HepG2 (cell line): ENCODE data around the gene TXN2. TPM values are rescaled to one million over a fixed set of nuclear protein-coding genes. Genes with fewer than 3 reads are reported as not detected.
A peak's percentile ranks its signal among the peaks of the same experiment; 100 is the strongest.

Experiments used
- ERF ChIP-seq: IDR thresholded peaks from 2 replicates; pipeline ENCODE4 v1.6.1; 2018; ENCODE audit warnings: missing biosample characterization, missing genetic modification reagents
- FOXO1 ChIP-seq: sonication (generic); formaldehyde crosslinking; IDR thresholded peaks from 2 replicates; pipeline ENCODE4 v1.4.0; 2020; ENCODE audit warnings: missing genetic modification reagents
- GPBP1L1 ChIP-seq: sonication (generic); formaldehyde crosslinking; IDR thresholded peaks from 2 replicates; pipeline ENCODE4 v1.5.0; 2020; ENCODE audit warnings: mild to moderate bottlenecking, missing genetic modification reagents
- GZF1 ChIP-seq: sonication (generic); formaldehyde crosslinking; IDR thresholded peaks from 2 replicates; pipeline ENCODE4 v1.5.1; 2020; ENCODE audit warnings: mild to moderate bottlenecking, missing genetic modification reagents
- KAT7 ChIP-seq: IDR thresholded peaks from 2 replicates; pipeline ENCODE4 v1.6.1; 2018; ENCODE audit warnings: borderline replicate concordance, missing compliant biosample characterization
- MED8 ChIP-seq: sonication (generic); formaldehyde crosslinking; IDR thresholded peaks from 2 replicates; pipeline ENCODE4 v1.8.1; 2023; ENCODE audit warnings: mild to moderate bottlenecking, missing genetic modification reagents; ENCODE audit not compliant: insufficient replicate concordance
- RARG ChIP-seq: sonication (generic); formaldehyde crosslinking; IDR thresholded peaks from 2 replicates; pipeline ENCODE4 v1.4.0; 2020; ENCODE audit warnings: low read depth, mild to moderate bottlenecking, missing genetic modification reagents
- RFXANK ChIP-seq: IDR thresholded peaks from 2 replicates; pipeline ENCODE4 v1.6.1; 2016
- SALL2 ChIP-seq: sonication (generic); formaldehyde crosslinking; IDR thresholded peaks from 2 replicates; pipeline ENCODE4 v1.8.1; 2023; ENCODE audit warnings: mild to moderate bottlenecking, missing genetic modification reagents, inconsistent platforms
- SNRNP70 ChIP-seq: fragments of 200-400 bp; formaldehyde crosslinking; IDR thresholded peaks from 2 replicates; pipeline ENCODE4 v1.6.1; 2017; ENCODE audit warnings: mild to moderate bottlenecking, low read depth, low read length, moderate library complexity
- TFE3 ChIP-seq: IDR thresholded peaks from 2 replicates; pipeline ENCODE4 v1.6.1; 2016
- ZNF232 ChIP-seq: sonication (generic); formaldehyde crosslinking; IDR thresholded peaks from 2 replicates; pipeline ENCODE4 v1.4.0; 2020; ENCODE audit warnings: missing genetic modification reagents, borderline replicate concordance
- ZNF577 ChIP-seq: sonication (generic); formaldehyde crosslinking; IDR thresholded peaks from 2 replicates; pipeline ENCODE4 v1.4.0; 2020; ENCODE audit warnings: mild to moderate bottlenecking, low read depth, missing genetic modification reagents, borderline replicate concordance
- ZNF850 ChIP-seq: sonication (generic); formaldehyde crosslinking; conservative IDR thresholded peaks from 2 replicates; pipeline ENCODE4 v1.9.0; 2021; ENCODE audit warnings: mild to moderate bottlenecking, missing genetic modification reagents
- ZNF879 ChIP-seq: sonication (generic); formaldehyde crosslinking; IDR thresholded peaks from 2 replicates; pipeline ENCODE4 v1.8.1; 2023; ENCODE audit warnings: missing genetic modification reagents
- polyA plus RNA-seq, 8 experiments: library from polyadenylated mRNA; depleted of rRNA in 3 of 8; stranded (reverse) in 7 of 8; unstranded in 1 of 8; fragments of >200 nt; fragmentation: Illumina TruSeq in 4 of 8; extraction: Trizol in 4 of 8; gene quantifications; 2 replicates each; pipeline versions ENCODE4 v1.2.1 to v1.2.3, GENCODE V29; 2011 to 2016; ENCODE audit warnings: low read depth in 4 of 8, missing spikeins in 1 of 8, mixed read lengths in 1 of 8; ENCODE audit not compliant: insufficient read depth in 1 of 8
- total RNA-seq, 5 experiments: library from RNA; depleted of rRNA; stranded (reverse); fragments of >200 nt; fragmentation: Illumina TruSeq; extraction: Trizol; gene quantifications; 2 replicates each; pipeline ENCODE4 v1.2.3, GENCODE V29; 2016; ENCODE audit warnings: low read depth in 1 of 5
- TF ChIP-seq, protein P1 (sequence below): fragments of 450-650 bp; IDR thresholded peaks from 2 replicates; pipeline ENCODE4 v1.6.1; 2017
- TF ChIP-seq, protein P2 (sequence below): IDR thresholded peaks from 2 replicates; pipeline ENCODE4 v1.6.1; 2016
- TF ChIP-seq, protein P3 (sequence below): sonication (generic); formaldehyde crosslinking; IDR thresholded peaks from 2 replicates; pipeline ENCODE4 v1.4.0; 2020; ENCODE audit warnings: missing genetic modification reagents
- TF ChIP-seq, protein P4 (sequence below), 2 experiments: IDR thresholded peaks; 2 replicates each; pipeline ENCODE4 v1.6.1; 2011 to 2012; ENCODE audit warnings: low read length in 2 of 2, borderline replicate concordance in 1 of 2, low read depth in 1 of 2, mild to moderate bottlenecking in 1 of 2, moderate library complexity in 1 of 2

Gene TXN2
- total and polyA plus RNA-seq, 2 of the 13 experiments (the other 11 are each of a cell fraction or from before 2014, with no cell fraction given) = 41.4 to 109 TPM

DNA sequence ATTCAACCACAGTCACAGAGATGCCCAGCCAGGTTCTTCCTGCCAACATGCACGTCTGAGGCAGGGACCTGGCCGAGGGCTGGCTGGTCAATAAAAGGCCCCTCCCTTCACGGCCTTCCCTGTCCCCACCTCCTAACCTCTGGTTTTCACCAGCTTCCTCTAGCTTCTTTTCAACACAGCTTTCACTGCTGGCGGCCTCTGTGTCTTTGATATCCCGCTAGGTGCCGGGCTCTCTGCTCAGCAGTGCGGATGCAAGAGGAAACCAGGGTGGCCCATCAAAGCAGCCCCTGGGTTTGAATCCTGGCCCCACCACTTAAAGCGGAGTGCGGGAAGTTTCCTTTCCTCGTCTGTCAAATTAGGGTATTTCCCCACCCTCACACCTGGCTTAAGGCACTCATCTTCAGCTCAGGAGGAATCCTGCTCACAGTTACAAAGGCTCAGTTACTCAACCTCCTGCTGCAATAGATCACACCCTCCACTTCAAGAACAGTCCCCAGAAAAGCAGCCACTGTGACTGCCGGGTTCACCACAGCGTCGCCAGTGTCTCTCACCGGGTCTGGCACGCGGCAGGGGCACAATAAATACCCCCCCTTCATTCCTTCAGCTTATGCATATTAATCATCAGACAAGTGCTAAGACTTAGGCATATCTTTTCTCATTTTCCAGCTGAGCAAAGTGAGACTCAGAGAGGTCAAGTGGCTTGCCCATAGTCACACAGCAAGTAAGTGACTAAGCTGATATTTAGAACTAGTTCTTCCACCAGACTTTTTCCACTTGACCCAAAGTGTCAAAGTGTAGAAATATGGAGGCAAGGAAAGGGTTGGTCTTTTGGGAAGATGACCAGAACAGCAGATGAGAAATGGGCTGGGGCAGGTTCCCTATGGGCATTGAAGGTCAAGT is 45.7 kb downstream of the TXN2 start (continued):
- TF ChIP-seq RFXANK (CRISPR knock-in tag) (no peak), MED8 (CRISPR knock-in tag) (no peak), RARG (CRISPR knock-in tag) (no peak), SNRNP70 (no peak), FOXO1 (CRISPR knock-in tag) (peak; percentile 32; the same call in 1 of the 2 replicates), GZF1 (CRISPR knock-in tag) (0 out of 2 replicates have a peak, but pooled peaks have one; percentile 43), ZNF850 (CRISPR knock-in tag) (no peak), ZNF879 (CRISPR knock-in tag) (no peak), KAT7 (CRISPR knock-in tag) (no peak), ZNF577 (CRISPR knock-in tag) (no peak), TFE3 (peak; percentile 65), SALL2 (CRISPR knock-in tag) (no peak), ERF (CRISPR knock-in tag) (peak; percentile 28), GPBP1L1 (no peak), ZNF232 (CRISPR knock-in tag) (peak; percentile 82)
- TF ChIP-seq, protein P1, sequence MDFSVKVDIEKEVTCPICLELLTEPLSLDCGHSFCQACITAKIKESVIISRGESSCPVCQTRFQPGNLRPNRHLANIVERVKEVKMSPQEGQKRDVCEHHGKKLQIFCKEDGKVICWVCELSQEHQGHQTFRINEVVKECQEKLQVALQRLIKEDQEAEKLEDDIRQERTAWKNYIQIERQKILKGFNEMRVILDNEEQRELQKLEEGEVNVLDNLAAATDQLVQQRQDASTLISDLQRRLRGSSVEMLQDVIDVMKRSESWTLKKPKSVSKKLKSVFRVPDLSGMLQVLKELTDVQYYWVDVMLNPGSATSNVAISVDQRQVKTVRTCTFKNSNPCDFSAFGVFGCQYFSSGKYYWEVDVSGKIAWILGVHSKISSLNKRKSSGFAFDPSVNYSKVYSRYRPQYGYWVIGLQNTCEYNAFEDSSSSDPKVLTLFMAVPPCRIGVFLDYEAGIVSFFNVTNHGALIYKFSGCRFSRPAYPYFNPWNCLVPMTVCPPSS = no peak
- TF ChIP-seq, protein P2, sequence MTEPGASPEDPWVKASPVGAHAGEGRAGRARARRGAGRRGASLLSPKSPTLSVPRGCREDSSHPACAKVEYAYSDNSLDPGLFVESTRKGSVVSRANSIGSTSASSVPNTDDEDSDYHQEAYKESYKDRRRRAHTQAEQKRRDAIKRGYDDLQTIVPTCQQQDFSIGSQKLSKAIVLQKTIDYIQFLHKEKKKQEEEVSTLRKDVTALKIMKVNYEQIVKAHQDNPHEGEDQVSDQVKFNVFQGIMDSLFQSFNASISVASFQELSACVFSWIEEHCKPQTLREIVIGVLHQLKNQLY (CRISPR knock-in tag) = peak; percentile 63; the same call in 1 of the 2 replicates
- TF ChIP-seq, protein P3, sequence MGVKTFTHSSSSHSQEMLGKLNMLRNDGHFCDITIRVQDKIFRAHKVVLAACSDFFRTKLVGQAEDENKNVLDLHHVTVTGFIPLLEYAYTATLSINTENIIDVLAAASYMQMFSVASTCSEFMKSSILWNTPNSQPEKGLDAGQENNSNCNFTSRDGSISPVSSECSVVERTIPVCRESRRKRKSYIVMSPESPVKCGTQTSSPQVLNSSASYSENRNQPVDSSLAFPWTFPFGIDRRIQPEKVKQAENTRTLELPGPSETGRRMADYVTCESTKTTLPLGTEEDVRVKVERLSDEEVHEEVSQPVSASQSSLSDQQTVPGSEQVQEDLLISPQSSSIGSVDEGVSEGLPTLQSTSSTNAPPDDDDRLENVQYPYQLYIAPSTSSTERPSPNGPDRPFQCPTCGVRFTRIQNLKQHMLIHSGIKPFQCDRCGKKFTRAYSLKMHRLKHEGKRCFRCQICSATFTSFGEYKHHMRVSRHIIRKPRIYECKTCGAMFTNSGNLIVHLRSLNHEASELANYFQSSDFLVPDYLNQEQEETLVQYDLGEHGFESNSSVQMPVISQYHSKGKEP (CRISPR knock-in tag) = no peak
- TF ChIP-seq, protein P4, sequence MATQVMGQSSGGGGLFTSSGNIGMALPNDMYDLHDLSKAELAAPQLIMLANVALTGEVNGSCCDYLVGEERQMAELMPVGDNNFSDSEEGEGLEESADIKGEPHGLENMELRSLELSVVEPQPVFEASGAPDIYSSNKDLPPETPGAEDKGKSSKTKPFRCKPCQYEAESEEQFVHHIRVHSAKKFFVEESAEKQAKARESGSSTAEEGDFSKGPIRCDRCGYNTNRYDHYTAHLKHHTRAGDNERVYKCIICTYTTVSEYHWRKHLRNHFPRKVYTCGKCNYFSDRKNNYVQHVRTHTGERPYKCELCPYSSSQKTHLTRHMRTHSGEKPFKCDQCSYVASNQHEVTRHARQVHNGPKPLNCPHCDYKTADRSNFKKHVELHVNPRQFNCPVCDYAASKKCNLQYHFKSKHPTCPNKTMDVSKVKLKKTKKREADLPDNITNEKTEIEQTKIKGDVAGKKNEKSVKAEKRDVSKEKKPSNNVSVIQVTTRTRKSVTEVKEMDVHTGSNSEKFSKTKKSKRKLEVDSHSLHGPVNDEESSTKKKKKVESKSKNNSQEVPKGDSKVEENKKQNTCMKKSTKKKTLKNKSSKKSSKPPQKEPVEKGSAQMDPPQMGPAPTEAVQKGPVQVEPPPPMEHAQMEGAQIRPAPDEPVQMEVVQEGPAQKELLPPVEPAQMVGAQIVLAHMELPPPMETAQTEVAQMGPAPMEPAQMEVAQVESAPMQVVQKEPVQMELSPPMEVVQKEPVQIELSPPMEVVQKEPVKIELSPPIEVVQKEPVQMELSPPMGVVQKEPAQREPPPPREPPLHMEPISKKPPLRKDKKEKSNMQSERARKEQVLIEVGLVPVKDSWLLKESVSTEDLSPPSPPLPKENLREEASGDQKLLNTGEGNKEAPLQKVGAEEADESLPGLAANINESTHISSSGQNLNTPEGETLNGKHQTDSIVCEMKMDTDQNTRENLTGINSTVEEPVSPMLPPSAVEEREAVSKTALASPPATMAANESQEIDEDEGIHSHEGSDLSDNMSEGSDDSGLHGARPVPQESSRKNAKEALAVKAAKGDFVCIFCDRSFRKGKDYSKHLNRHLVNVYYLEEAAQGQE (IDR thresholded peaks at IDR 0.05; ENCODE audit: borderline replicate concordance in 1 of 2, low read depth in 1 of 2, low read length in 2 of 2) = peak in 1 of 2 experiments; percentile 12; a peak in 1 of 4 replicates
